Epithelial cell of esophagus (primary cell): Measurements from ENCODE around the gene ZNF48.

ENCODE experiments used
- DNase-seq: peaks from one replicate; pipeline ENCODE4 v3.0.0; 2010; ENCODE audit warnings: low read depth
- H3K4me3 ChIP-seq: 2 replicates; pipeline ENCODE4 v1.5.1; 2011; ENCODE audit warnings: mild to moderate bottlenecking, low read length, control low read depth
- TF ChIP-seq, protein P1 (sequence below): IDR thresholded peaks from 2 replicates; pipeline ENCODE4 v1.5.1; 2011; ENCODE audit warnings: low read depth, mild to moderate bottlenecking, low read length, control low read depth, inconsistent platforms; ENCODE audit not compliant: insufficient read depth; ENCODE audit errors: missing control alignments

Gene ZNF48

DNA sequence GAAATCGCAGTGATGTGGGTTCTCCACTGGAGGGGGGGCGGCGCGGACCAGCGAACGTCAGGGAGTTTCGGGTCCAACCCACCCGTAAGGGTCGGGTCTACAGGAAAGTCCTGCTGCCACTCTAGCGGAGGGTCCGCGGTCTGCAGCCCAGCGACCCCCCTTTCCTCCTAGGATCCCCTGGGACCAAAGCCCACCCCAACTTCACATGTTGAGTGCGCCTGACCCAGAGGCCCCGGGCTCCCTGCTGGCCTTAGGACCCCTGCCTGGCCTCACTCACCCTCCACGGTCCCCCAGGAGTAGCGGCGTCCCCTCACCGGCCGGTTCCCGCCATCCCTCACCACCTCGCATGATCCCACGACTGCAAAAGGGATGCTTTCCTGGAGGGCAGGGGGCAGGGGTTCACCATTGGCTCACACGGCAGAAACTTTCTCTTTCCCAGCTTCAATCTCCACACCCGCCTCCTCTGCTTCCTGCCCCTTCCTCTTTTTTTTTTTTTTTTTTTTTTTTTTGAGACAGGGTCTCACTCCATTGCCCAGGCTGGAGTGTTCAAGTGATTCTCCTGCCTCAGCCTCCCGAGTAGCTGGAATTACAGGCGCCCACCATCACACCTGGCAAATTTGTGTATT lies 15.9 kb upstream of the ZNF48 start:
- TF ChIP-seq, protein P1, sequence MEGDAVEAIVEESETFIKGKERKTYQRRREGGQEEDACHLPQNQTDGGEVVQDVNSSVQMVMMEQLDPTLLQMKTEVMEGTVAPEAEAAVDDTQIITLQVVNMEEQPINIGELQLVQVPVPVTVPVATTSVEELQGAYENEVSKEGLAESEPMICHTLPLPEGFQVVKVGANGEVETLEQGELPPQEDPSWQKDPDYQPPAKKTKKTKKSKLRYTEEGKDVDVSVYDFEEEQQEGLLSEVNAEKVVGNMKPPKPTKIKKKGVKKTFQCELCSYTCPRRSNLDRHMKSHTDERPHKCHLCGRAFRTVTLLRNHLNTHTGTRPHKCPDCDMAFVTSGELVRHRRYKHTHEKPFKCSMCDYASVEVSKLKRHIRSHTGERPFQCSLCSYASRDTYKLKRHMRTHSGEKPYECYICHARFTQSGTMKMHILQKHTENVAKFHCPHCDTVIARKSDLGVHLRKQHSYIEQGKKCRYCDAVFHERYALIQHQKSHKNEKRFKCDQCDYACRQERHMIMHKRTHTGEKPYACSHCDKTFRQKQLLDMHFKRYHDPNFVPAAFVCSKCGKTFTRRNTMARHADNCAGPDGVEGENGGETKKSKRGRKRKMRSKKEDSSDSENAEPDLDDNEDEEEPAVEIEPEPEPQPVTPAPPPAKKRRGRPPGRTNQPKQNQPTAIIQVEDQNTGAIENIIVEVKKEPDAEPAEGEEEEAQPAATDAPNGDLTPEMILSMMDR: no peak
- H3K4me3 ChIP-seq: peak overlapping the region; percentile 70
- DNase-seq: no peak

DNA sequence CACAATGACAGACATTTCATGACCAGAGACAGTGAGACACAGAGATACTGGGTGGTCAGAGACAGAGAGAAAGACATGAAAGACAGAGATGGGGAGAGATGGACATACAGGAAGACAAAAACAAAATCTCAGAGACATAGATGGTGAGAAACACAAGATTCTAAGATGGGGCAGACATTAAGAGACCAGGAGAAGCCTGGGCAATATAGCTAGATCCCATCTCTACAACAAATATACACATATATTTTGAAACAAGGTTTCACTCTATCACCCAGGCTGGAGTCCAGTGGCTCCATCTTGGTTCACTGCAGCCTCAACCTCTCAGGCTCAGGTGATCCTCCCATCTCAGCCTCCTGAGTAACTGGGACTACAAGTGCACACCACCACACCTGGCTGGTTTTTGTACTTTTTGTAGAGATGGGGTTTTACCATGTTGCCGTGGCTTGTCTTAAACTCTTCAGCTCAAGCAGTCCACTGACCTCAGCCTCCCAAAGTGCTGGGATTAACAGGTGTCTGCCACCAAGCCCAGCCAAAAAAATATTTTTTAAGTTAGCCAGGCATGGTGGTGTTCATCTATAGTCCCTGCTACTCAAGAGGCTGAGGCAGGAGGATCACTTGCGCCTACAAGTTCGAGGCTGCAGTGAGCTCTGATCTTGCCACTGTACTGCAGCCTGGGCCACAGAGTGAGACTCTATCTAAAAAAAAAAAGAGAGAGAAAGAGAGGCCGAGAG lies 15.0 kb upstream of the ZNF48 start:
- TF ChIP-seq, protein P1: no peak
- no peak for DNase-seq
- H3K4me3 ChIP-seq: no peak overlapping the region

DNA sequence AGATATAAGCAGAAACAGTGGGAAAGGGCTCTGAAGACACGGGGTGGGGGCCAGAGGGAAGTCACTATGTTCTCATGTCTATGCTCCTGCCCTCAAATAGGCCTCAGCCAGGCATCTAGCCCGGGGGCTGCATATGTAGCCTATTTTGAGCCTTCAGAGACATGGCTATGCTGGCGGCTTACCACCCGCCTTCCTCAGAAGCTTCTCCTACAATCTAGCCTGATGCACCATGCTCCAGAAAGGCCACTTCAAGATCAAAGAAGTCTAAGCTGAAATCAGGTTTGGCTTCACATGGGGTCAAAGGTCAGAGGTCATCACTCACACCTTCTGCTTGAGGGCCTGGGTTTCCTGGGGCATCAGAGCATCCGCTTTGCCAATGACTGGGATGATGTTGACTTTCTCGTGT lies 14.4 kb upstream of the ZNF48 start:
- H3K4me3 ChIP-seq: no peak overlapping the region
- TF ChIP-seq, protein P1: no peak
- DNase-seq: no peak

DNA sequence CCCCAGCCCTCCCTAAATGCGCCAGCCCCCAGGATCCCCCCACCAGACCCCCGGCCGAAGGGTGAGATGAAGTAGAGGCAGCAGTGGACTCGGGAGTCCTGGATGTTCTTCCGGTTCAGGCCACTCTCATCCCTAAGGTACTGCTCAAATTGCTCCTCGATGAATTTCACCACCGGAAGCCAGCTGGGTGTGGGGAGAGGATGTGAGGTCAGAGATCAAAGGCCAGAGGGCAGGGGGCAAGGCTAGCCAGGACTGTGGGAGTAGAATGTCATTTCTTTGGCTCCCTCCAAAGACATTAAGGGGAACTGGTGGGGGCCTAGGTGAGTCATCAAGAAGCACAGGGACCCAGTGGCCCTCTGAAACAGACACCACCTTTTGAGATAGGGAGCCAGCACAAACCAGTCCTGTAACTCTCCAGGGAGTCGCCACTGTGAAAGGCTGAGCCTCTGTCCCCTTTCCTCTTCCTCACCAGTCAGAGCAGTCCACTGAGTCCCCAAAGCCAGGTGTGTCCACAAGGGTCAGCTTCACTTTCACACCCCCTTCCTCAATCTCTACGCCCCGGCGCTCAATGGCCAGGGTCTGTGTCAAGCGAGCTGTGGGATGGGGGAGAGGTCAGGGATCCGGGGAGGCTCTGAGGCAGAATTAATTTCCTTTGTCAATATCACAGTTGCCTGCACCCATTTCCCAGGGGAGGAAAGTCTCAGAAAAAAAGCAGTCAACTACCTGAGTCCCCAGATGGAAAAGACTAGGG lies 13.8 kb upstream of the ZNF48 start:
- no peak overlapping the region for H3K4me3 ChIP-seq
- DNase-seq: no peak

DNA sequence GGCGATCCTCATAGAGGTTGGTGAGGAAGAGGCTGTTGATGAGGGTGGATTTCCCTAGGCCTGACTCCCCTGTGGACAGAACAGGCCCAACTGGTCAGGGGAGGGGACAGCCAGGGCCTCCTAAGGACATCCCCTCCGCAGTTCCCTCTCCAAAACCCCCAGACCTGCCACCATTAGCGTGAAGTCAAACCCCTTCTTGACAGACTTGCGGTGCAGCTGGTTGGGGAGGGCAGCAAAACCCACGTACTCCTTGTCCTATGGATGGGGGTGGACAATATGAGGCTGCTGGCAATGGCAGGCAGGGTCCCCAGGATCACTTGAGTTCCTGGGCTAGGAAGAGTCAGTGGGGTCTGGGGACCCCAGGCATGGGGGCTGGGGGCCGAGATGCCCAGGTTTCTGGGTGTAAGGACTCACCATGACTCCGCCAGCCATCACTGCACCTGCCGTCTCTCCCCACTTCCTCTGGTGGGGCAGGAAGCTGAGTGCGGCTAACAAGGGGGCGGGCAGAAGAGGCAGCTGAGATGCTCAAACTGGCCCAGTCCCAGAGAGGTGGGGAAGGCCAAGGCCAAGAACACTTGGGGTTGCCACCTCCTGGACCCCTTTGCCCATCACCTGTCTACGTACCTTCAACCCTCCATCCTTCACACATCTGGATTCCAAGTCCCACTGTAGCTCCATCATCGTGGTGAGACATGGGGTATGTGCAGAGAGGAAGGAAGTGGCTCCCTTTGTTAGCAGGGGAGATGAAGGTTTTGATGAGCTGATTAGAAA lies 12.9 kb upstream of the ZNF48 start, which contains the start of gene SEPTIN1:
SEPTIN1 (minus strand) TSS at position 451 of the 771 bp plus-strand sequence; CDS start at position 432, 19 bp downstream.
- TF ChIP-seq, protein P1: no peak
- DNase-seq: no peak
- no peak within 1 kb of the TSS for H3K4me3 ChIP-seq

More for the DNA sequence above, 13.8 kb upstream of the ZNF48 start:
- TF ChIP-seq, protein P1: no peak

DNA sequence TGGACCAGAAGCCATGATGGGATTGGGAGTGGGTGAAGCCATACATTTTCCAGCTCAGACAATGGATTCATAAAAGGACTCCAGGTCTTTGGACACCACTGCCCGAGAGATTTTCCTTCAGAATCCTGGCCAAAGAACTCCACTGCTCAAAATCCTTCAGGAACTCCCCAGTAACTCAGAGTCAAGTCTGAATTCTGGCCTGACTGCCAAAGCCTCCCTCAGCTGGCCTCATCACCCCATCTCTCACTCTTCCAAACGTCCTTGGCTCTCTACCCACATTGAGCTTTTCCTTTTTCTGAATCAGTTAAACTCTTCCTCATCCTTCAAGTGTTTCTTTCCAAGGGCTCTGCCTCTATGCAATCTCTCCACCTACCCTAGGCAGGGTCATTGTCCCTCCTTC lies 11.7 kb upstream of the ZNF48 start:
- H3K4me3 ChIP-seq: no peak overlapping the region
- no peak for DNase-seq
- TF ChIP-seq, protein P1: no peak
